K562 (cell line): ENCODE results near the gene VEGFB. TPM values are rescaled to one million over a fixed set of nuclear protein-coding genes. Genes with fewer than 3 reads are reported as not detected.

Experiments
- ADNP ChIP-seq: fragments of 200-800 bp; sonication (Bioruptor generic); IDR thresholded peaks from 2 replicates; pipeline ENCODE4 v1.6.1; 2016; ENCODE audit warnings: missing genetic modification characterization, missing compliant biosample characterization
- CBX2 ChIP-seq: fragments of 200-600 bp; sonication (generic); IDR thresholded peaks from one replicate; pipeline ENCODE4 v1.6.1; 2012; ENCODE audit warnings: mild to moderate bottlenecking, low read length, inconsistent platforms; ENCODE audit not compliant: insufficient read depth, poor library complexity, severe bottlenecking
- CEBPG ChIP-seq, 3 experiments: fragments of 200-800 bp in 1 of 3; sonication (Bioruptor generic) in 1 of 3; sonication (generic) in 1 of 3; formaldehyde crosslinking in 1 of 3; IDR thresholded peaks in 2 of 3; conservative IDR thresholded peaks in 1 of 3; 2 replicates each; pipeline versions ENCODE4 v1.6.1 to v1.8.0; 2016 to 2022; ENCODE audit warnings: missing compliant biosample characterization in 2 of 3, missing genetic modification characterization in 2 of 3, mild to moderate bottlenecking in 1 of 3, missing genetic modification reagents in 1 of 3
- EHMT2 ChIP-seq: fragments of 450-650 bp; IDR thresholded peaks from 2 replicates; pipeline ENCODE4 v1.6.1; 2018; ENCODE audit warnings: antibody characterized with exemption
- ESRRA ChIP-seq: fragments of 450-650 bp; IDR thresholded peaks from 2 replicates; pipeline ENCODE4 v1.6.1; 2014; ENCODE audit warnings: low read depth, mild to moderate bottlenecking, moderate library complexity, borderline replicate concordance
- FIP1L1 ChIP-seq: fragments of 200-400 bp; formaldehyde crosslinking; IDR thresholded peaks from 2 replicates; pipeline ENCODE4 v1.6.1; 2018; ENCODE audit warnings: mild to moderate bottlenecking, low read depth, low read length; ENCODE audit not compliant: poor library complexity, severe bottlenecking
- FOSL1 ChIP-seq: fragments of 200-800 bp; sonication (Bioruptor generic); conservative IDR thresholded peaks from 2 replicates; pipeline ENCODE4 v1.6.1; 2016; ENCODE audit warnings: missing genetic modification characterization, missing compliant biosample characterization
- HLTF ChIP-seq: fragments of 450-650 bp; IDR thresholded peaks from 2 replicates; pipeline ENCODE4 v1.6.1; 2016
- HNRNPH1 ChIP-seq: fragments of 200-400 bp; formaldehyde crosslinking; optimal IDR thresholded peaks from 2 replicates; pipeline ENCODE3; 2017; ENCODE audit warnings: low read depth, mild to moderate bottlenecking, low read length, moderate library complexity
- MEF2D ChIP-seq: conservative IDR thresholded peaks from 2 replicates; pipeline ENCODE4 v1.6.1; 2016; ENCODE audit warnings: low read depth, missing genetic modification characterization, missing compliant biosample characterization
- MIER1 ChIP-seq: fragments of 450-650 bp; IDR thresholded peaks from 2 replicates; pipeline ENCODE4 v1.6.1; 2016; ENCODE audit warnings: antibody characterized with exemption, mild to moderate bottlenecking, low read depth
- RBM39 ChIP-seq: fragments of 200-400 bp; formaldehyde crosslinking; optimal IDR thresholded peaks from 2 replicates; pipeline ENCODE3; 2018; ENCODE audit warnings: low read depth, low read length
- ZBED1 ChIP-seq: IDR thresholded peaks from 2 replicates; pipeline ENCODE4 v1.6.1; 2014
- ZC3H11A ChIP-seq: IDR thresholded peaks from 2 replicates; pipeline ENCODE4 v1.6.1; 2012; ENCODE audit warnings: low read depth, low read length, improper control_type of control experiment
- ZNF75A ChIP-seq: fragments of 450-650 bp; formaldehyde crosslinking; IDR thresholded peaks from 2 replicates; pipeline ENCODE4 v1.4.0; 2020; ENCODE audit warnings: mild to moderate bottlenecking
- ZNF830 ChIP-seq: fragments of 250-450 bp; sonication (Bioruptor Pico); IDR thresholded peaks from 2 replicates; pipeline ENCODE4 v1.5.0; 2021; ENCODE audit warnings: mild to moderate bottlenecking
- polyA plus RNA-seq, 8 experiments: library from polyadenylated mRNA; depleted of rRNA in 4 of 8; stranded (reverse) in 5 of 8; unstranded in 3 of 8; fragments of >200 nt; fragmentation: Nextera tagmentation in 2 of 8; fragmentation: Illumina TruSeq in 1 of 8; extraction: Ambion mirVana in 2 of 8; extraction: Trizol in 1 of 8; gene quantifications; 2 replicates each; pipeline versions ENCODE4 v1.2.1 to v1.2.3, GENCODE V29; 2011 to 2014; ENCODE audit warnings: inconsistent platforms in 1 of 8, missing spikeins in 1 of 8
- total RNA-seq, 7 experiments: library from RNA; depleted of rRNA in 6 of 7; stranded (reverse); fragments of >200 nt in 6 of 7; fragmentation: Illumina TruSeq in 2 of 7; extraction: Trizol in 2 of 7; gene quantifications; 2 replicates each; pipeline versions ENCODE4 v1.2.1 to v1.2.3, GENCODE V29; 2011 to 2021; ENCODE audit warnings: low replicate concordance in 1 of 7
- TF ChIP-seq, protein P1 (sequence below): fragments of 250-450 bp; sonication (Bioruptor Pico); IDR thresholded peaks from 2 replicates; pipeline ENCODE4 v1.8.0; 2022; ENCODE audit warnings: inconsistent platforms
- TF ChIP-seq, protein P2 (sequence below): IDR thresholded peaks from 3 replicates; pipeline ENCODE4 v1.6.1; 2011; ENCODE audit warnings: borderline replicate concordance, mild to moderate bottlenecking; ENCODE audit not compliant: insufficient read length, insufficient read depth
- TF ChIP-seq, protein P3 (sequence below): IDR thresholded peaks from 2 replicates; pipeline ENCODE4 v1.6.1; 2011; ENCODE audit warnings: borderline replicate concordance, low read depth, mild to moderate bottlenecking, moderate library complexity, low read length; ENCODE audit not compliant: insufficient read depth, poor library complexity, severe bottlenecking
- TF ChIP-seq, protein P4 (sequence below): fragments of 250-450 bp; sonication (Bioruptor Pico); IDR thresholded peaks from 2 replicates; pipeline ENCODE4 v1.8.0; 2022; ENCODE audit warnings: moderate library complexity, mild to moderate bottlenecking, inconsistent platforms

The VEGFB gene
- total and polyA plus RNA-seq, 9 of the 15 experiments (the other 6 are each of a cell fraction or from before 2014, with no cell fraction given): 11.0 to 83.4 (median 25.7) TPM

DNA sequence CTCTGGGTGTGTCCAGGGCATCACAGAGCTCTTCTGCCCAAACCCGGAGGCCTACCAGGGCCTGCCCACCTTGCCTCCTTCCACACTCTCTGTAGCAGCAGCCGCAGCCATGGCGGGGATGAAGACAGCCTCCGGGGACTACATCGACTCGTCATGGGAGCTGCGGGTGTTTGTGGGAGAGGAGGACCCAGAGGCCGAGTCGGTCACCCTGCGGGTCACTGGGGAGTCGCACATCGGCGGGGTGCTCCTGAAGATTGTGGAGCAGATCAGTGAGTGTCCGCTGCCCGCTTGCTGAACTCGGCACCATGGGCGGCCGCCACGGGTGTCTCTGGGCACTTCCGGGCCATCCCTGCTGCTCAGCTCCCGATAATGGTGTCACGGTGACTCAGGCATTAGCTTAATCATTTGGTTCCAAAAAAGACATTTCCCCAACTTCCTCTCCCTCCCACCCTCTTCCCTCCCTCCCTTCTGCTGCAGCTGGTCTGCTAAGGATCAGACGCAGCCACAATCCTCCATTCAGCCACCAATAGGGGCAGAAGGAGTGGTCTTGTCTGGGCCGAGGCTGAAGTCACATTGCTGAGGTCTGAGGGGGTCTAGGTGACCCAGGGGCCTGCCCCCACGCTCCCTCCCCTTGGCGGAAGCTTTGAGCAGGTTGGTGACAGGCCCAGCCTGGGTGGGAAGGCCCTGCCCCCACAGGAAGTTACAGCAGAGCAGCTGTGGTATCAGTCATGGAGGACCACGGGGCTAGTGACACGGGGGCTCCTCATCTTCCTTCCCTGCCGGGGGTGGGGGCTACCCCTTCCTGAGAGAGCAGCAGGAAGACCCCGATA is 26.9 kb upstream of the VEGFB start (continued):
- TF ChIP-seq EHMT2 (no peak), CBX2 (no peak), MIER1 (no peak), FOSL1 (tag) (peak; percentile 92), FIP1L1 (no peak), ZC3H11A (no peak), ESRRA (no peak), MEF2D (tag) (no peak), ZNF830 (CRISPR knock-in tag) (peak; percentile 55; the same call in 1 of the 2 replicates), HNRNPH1 (no peak), ZBED1 (no peak), HLTF (no peak), RBM39 (no peak), CEBPG (CRISPR knock-in tag; IDR thresholded peaks at IDR 0.05) (peak; percentile 47; the same call in 1 of the 2 replicates), CEBPG (tag; conservative IDR thresholded peaks at IDR 0.05 in 1 of 2, IDR thresholded peaks at IDR 0.05 in 1 of 2) (no peak), ZNF75A (CRISPR knock-in tag) (no peak), ADNP (tag) (no peak)
- TF ChIP-seq, protein P1, sequence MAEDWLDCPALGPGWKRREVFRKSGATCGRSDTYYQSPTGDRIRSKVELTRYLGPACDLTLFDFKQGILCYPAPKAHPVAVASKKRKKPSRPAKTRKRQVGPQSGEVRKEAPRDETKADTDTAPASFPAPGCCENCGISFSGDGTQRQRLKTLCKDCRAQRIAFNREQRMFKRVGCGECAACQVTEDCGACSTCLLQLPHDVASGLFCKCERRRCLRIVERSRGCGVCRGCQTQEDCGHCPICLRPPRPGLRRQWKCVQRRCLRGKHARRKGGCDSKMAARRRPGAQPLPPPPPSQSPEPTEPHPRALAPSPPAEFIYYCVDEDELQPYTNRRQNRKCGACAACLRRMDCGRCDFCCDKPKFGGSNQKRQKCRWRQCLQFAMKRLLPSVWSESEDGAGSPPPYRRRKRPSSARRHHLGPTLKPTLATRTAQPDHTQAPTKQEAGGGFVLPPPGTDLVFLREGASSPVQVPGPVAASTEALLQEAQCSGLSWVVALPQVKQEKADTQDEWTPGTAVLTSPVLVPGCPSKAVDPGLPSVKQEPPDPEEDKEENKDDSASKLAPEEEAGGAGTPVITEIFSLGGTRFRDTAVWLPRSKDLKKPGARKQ: no peak
- TF ChIP-seq, protein P2, sequence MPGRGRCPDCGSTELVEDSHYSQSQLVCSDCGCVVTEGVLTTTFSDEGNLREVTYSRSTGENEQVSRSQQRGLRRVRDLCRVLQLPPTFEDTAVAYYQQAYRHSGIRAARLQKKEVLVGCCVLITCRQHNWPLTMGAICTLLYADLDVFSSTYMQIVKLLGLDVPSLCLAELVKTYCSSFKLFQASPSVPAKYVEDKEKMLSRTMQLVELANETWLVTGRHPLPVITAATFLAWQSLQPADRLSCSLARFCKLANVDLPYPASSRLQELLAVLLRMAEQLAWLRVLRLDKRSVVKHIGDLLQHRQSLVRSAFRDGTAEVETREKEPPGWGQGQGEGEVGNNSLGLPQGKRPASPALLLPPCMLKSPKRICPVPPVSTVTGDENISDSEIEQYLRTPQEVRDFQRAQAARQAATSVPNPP: no peak
- TF ChIP-seq, protein P3, sequence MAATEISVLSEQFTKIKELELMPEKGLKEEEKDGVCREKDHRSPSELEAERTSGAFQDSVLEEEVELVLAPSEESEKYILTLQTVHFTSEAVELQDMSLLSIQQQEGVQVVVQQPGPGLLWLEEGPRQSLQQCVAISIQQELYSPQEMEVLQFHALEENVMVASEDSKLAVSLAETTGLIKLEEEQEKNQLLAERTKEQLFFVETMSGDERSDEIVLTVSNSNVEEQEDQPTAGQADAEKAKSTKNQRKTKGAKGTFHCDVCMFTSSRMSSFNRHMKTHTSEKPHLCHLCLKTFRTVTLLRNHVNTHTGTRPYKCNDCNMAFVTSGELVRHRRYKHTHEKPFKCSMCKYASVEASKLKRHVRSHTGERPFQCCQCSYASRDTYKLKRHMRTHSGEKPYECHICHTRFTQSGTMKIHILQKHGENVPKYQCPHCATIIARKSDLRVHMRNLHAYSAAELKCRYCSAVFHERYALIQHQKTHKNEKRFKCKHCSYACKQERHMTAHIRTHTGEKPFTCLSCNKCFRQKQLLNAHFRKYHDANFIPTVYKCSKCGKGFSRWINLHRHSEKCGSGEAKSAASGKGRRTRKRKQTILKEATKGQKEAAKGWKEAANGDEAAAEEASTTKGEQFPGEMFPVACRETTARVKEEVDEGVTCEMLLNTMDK: no peak
- TF ChIP-seq, protein P4, sequence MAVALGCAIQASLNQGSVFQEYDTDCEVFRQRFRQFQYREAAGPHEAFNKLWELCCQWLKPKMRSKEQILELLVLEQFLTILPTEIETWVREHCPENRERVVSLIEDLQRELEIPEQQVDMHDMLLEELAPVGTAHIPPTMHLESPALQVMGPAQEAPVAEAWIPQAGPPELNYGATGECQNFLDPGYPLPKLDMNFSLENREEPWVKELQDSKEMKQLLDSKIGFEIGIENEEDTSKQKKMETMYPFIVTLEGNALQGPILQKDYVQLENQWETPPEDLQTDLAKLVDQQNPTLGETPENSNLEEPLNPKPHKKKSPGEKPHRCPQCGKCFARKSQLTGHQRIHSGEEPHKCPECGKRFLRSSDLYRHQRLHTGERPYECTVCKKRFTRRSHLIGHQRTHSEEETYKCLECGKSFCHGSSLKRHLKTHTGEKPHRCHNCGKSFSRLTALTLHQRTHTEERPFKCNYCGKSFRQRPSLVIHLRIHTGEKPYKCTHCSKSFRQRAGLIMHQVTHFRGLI (CRISPR knock-in tag): no peak
